Measurements from ENCODE around the gene BLZF1. TPM values are rescaled to one million over a fixed set of nuclear protein-coding genes. Genes with fewer than 3 reads are reported as not detected.

BLZF1 gene
- total RNA-seq, result 45.5 TPM

GRCh38 chr1:169367686-169368405 lies at the start of gene BLZF1, which contains the start of gene NME7:
Gene BLZF1, plus strand, starts transcription at chr1:169368195. Its CDS starts 1,328 bp downstream, at chr1:169369523.
Gene NME7, minus strand, starts transcription at chr1:169367797. Its CDS starts 87 bp downstream, at chr1:169367710.

GRCh38 chr1:169427081-169427641 lies 59.2 kb downstream of the BLZF1 start, which contains the start of gene CCDC181:
Gene CCDC181, minus strand, starts transcription at chr1:169427474. Its CDS starts 2,547 bp downstream, at chr1:169424927.

Other genes starting within 250 kb of the BLZF1 start
- 70.1 TPM for gene NME7, start 398 bp upstream of the BLZF1 start, total RNA-seq
- 57.0 TPM for gene CCDC181, start 59.3 kb downstream of the BLZF1 start, total RNA-seq
- gene SLC19A2, start 117.7 kb downstream of the BLZF1 start, total RNA-seq, result 44.3 TPM
- 11.3 TPM for gene F5, start 218.3 kb downstream of the BLZF1 start, total RNA-seq

All from camera-type eye (tissue), 1 donor.